Putamen (tissue), 1 donor: ENCODE results near the gene EHD4.

Source experiments
- DNase-seq: peaks from one replicate; pipeline ENCODE4 v3.0.0-alpha.2; 2016; ENCODE audit warnings: low spot score

The EHD4 gene

GRCh38 chr15:41881086-41881485 lies 91.3 kb downstream of the EHD4 start:
- DNase-seq, result no peak

DNA sequence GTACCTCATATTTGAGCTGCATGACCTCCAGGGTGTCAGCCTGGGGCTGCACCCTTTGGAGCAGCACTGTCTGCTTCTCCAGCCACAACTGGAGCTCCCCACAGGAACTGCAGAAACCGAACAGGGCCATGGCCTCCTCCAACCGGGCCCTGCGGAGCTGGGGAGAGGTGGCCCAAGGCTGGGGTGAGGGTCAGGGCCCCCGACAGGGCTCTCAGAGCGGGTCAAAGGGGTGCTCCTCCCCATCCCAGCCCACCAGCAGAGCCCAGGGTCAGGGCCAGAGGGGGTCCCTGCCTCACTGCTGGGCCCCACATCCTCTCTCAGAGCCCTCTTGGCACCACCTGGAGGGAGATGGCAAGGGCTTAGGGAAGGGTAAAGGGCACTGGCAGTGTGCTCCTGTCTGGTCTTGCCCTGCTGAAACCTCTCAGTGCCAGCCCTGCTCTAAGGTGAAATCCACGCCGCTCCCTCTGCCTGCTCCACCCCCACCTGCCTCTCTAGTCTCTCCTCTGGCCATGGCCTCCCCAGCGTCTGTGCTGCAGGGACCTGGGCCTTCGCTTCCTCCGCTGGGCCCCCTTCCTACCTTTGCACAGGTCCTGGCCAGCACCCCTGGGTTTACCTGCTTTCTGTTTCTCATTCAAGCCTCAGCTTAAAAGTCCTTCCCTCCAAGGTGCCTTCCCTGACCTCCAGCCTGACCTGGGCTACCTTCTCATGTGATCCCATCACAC lies 92.0 kb downstream of the EHD4 start:
- DNase-seq, result no peak

DNA sequence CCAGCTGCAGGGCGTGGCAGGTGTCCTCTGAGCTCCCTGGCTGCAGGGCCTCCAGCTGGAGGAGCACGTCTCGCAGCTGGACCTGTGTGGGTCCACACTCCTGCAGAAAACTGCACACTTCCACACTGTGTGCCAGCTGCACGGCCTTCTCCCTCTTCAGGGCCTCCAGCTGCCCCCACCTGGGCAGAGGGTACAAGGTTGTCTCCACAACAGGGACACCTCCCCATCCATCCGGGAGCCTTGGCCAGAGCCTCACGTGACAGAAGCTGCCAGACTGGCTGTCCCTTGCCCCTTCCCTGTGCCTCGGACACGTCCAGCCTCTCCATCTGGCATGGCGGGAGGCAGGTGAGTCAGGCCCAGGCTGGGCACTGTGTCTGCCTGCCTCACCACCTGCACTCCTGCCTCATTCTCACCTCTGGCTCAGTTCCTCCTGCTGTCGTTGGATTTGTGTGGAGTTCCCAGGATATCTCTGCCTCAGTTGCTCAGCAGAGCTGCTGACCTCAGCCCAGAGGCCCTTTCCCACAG lies 93.0 kb downstream of the EHD4 start:
- DNase-seq, result no peak

DNA sequence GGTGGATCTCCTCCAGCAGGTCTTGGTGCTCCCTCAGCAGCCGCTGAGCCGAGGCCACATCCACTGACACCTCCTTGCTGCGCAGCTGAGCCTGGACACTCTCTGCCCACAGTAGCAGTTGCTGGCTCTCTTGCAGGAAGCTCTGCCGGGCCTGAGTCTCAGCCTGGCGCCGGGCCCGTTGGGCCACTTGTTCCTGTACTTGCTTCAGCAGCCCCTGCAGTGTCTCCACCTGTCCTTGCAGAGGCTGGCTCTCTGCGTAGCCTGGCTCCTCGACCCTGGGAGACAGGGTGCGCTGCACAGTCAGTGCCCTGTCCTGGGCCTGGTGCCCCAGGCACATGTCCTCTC lies 94.0 kb downstream of the EHD4 start:
- DNase-seq, result no peak

DNA sequence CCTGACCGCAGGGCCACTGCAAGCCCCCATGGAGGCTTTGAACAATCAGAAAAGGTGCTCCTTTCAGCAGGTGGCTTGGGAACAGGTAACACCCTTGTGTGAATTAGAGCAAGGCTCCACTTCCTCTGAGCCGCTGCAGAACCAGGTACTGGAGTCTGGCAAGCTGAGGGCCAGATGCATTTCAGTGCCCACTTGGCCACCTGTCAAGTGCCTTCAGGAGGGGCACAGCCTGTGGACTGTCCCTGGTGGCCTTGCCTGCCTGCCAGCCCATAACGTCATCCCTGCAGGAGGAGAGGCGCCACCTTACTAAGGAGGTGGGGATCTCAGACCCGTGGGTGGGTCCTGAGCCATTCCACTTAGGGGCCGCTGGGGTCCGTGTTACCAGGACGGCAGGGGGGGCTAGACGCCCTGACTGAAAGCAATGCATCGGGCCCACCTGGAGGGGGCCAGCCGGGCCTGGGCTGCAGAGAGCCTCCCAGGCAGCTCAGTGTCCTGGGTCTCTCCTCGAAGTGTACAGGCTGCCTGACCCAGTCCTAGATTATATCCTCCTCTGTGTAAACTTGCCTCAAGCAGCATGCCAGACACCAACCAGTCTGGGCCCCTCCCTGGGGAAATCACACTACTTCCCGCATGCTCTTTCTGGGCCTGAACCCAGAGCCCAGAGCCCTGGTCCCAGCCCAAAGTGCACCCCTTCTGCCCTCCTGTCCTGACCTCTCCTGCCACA lies 94.6 kb downstream of the EHD4 start:
- DNase-seq, result no peak

GRCh38 chr15:41876689-41877088 lies 95.7 kb downstream of the EHD4 start:
- no peak for DNase-seq

GRCh38 chr15:41876007-41876406 lies 96.3 kb downstream of the EHD4 start:
- no peak for DNase-seq

- DNase-seq, result no peak
Observed at GRCh38 chr15:41874736-41875135, 97.6 kb downstream of the EHD4 start.

GRCh38 chr15:41873711-41874110 lies 98.6 kb downstream of the EHD4 start:
- no peak for DNase-seq

DNA sequence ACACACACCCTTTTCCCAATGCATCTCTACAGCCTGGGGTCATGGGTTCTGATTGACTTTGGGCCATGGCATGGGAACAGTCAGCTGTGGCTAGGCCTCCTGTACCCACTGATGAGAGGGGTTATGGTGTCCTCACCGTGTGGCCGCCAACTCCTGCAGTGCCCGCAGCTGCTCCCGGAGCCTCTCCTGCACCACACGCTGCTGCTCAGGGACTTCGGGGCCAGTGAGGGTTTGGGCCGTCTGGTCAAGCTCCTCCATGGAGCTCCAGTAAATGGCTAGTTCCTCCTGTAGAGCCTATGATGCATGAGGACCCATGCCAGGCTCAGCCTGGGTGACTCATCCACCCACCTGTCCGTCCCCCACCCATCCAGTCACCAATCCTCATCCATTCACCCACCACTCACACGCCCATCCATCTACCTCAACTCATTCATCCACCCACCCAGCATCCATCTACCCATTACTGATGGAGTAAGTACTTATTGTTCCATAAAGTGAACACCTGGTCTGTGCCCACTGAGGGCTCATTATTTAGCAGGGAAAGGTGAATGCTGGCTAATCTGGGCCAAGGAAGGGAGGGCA lies 100.1 kb downstream of the EHD4 start:
- DNase-seq, result no peak

GRCh38 chr15:41871175-41871905 lies 101.0 kb downstream of the EHD4 start:
- DNase-seq, result no peak

- DNase-seq, result peak; percentile 17
Observed at GRCh38 chr15:41870689-41871081, 101.7 kb downstream of the EHD4 start.

DNA sequence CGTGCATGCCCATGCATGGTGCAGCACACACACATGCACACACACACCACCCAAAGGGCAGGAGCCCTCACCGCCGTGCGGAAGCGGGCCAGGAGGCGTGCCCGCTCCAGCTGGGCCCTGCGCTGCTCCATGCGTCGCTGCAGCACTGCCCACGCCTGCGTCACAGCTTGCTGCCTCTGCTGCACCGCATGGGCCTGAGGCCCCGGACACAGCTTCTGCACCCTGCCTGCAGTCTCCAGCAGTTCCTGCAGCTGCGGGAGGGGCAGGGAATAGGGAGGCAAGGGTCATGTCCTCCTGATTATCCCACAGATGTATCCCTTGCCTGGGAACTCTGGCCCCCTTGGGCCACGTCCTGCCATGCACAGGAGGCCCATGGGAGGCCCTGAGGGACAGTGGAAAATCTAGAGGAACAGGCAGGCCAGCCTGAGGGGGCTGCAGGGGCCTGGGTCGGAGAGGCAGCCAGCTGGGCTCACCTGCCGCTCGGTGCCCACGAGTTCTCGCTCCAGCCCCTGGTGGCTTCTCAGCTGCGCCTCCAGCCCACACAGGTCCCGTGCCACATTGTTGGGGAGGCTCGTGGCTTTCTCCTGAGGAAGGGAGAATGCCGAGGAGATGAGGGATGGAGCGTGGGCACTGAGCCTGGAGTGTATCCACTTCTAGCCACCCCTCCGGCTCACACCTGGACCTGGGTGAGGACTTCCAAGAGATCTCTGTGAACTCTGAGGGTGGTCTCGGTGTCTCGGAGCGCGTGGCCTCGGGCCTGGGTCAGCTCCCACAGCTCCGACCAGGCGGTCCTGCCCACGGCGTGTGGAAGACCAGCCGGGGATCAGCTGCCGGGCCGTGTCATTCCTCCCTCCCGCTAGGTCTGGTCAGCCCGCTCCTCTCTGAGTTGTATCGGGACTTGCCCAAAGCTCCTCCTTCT lies 102.3 kb downstream of the EHD4 start:
- DNase-seq, result no peak

DNA sequence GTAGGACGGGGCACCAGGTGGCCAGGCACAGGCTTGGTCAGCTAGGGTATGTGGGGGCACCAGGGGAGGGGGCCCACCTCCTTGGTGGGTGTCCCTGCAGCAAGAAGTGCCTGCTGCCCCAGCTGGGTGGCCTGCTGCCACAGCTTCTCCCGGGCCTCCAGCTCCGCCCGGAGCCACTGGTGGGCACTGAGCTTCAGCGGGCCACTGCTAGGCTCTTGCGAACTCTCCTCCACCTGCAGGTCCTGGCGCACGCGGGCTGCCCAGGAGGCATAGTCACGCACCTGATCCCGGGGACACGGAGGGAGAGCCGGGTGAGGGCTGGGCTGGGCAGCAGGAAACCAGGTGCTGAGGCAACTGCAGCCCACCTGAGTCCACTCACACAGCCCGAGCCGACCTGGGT lies 104.0 kb downstream of the EHD4 start:
- no peak for DNase-seq

GRCh38 chr15:41866872-41867579 lies 105.3 kb downstream of the EHD4 start:
- DNase-seq, result no peak

GRCh38 chr15:41866263-41866703 lies 106.1 kb downstream of the EHD4 start:
- no peak for DNase-seq

GRCh38 chr15:41865490-41866055 lies 106.8 kb downstream of the EHD4 start:
- no peak for DNase-seq

- DNase-seq, result no peak
Observed at GRCh38 chr15:41862515-41863116, 109.7 kb downstream of the EHD4 start.

GRCh38 chr15:41861736-41862356 lies 110.5 kb downstream of the EHD4 start:
- no peak for DNase-seq
